CD4-positive, alpha-beta T cell treated with Interleukin-2 at 100 ng/mL for 4 hours (primary cell): ENCODE measurements around the gene USP48.
"Not testable (repeated sequence)": the region's sequence is repeated elsewhere in the genome, so short reads cannot be mapped to it uniquely, and the experiment has no call there.

Experiments used
- DNase-seq: peaks from one replicate; pipeline ENCODE4 v3.0.0-alpha.2; 2020; ENCODE audit warnings: low spot score

USP48 gene

DNA sequence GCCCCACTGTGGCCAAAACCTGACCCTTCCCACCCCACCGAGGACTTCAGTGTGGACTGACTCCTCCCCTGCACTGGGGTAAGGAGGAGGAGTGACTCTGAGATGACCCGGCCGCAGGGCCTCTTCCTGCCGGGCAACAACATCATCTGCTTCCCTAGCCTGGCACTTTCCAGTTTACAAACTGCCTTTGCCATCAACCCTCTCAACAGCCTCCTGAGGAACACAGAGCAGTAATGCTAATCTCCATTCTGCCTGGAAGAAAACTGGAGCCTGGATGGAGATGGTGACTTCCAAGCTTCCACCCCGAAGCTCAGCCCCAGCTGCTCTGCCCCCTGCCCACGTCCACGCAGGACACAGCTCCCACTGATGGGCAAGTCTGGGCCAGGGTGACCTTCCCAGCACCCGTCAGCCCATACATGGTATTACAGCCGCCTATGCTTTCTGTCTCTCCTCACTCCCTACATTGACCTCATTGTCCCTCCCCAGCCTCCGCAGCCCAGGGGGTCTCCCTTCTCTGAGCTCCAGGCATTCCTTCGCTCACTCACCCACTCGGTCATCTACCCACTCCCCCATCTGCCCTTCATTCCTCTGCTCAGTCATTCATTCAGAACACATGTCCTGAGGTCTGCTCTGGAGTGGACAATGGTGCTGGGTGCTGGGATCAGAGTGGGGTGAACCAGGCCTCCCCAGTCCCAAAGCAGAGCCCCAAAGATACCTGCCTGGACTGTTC lies 148.0 kb downstream of the USP48 start:
- DNase-seq = no peak

DNA sequence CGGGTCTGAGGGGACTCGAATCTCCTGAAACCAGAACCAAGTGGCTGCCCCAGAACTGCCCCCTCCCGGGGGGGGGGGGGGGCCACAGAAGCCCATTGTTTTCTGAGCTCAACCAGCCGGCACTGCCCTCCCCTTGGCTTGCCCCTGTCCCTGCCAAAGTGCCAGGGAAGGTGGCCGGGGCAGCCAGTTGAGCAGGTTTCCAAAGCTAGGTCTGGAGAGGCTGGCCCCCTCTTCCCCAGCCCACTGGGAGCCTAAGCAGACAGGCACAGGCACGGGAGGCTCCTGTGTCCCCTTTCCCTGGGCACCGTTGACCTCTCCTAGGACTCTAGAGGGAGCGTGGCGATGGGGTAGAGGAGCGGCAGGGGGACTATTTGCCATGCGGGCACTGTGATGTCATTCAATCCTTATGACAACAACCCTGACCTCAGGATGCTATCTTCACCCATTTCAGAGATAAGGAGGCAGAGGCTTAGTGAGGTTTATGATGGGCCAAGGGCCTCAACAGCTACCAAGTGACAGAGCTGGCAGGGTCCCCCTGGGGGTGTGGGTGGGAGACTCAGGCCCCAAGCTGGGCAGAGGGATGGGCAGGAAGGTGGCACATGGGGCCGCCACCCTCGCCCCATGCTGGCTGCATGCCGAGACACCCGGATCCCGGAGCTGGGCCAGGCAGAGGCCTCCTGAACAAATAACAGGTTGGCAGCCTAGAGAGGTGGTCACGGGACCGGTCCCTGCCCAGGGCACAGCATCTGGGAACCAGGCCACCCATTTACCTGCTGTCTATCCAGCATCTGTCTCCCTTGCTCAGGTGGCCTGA lies 148.8 kb downstream of the USP48 start:
- no peak for DNase-seq

DNA sequence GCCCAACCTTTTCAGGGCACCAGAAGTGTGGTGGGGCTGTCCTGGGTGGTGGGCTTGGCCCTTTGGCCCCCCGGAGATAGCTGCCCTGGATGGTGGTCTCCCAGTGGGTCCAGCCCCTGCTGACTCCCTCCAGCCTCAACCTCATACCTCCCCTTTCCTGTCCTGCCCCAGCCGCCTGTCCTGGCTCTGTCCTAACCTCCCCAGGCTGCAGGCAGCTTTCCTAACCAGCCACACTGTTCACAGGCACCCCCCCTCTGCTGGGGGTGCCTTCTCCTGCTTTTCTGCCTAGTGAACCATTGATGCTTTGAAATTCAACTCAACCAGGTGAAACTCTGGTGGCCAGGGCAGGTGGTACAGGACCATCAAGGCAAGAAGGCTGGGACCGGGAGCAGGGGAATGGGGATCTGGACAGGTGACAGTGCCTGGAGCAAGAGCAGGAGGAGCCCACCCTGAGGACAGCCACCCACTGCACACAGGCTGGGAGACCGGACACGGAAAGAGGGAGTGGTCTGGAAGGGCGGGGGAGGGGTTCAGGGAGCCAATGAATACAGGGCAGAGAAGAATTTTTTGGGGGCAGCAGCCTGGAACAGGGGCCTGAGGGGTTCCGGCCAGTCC lies 149.7 kb downstream of the USP48 start:
- DNase-seq = no peak

DNA sequence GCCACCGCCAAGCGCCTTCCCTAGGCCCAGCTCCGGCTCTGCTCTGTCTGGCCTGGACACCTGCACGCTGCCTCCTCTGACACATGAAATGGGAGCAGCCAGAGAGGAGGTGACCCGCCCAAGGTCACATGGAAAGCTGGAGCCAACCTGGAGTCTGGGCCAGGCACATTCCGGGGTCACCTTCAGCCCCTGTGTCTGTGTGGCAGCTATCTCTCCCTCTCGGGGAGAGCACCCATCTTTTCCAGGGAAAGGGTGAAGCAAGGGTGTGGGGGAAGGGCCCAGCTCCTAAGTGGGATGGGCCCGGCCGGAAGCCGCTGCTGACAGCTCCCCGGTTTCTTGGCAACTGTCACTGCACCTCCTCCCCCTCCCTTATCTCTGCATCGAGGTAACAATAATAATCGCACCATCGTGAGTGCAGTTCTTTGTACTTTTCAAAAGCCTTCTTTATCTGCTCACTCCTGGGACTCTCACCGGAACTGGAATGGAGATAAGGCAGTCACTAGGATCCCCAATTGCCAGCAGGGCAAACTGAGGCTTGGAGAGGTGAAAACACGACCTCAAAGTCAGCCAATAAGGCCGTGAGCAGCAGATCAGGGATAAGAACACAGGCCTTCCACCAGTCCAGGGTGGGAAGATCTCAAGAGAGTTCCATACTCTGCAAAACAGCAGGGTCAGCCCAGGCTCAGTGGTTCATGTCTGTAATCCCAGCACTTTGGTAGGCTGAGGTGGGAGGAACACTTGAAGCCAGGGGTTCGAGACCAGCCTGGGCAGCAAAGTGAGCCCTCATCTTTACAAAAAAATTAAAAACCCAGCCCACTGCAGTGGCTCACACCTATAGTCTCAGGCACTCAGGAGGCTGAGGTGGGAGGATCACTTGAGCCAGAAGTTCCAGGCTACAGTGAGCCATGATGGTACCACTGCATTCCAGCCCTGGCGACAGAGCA lies 150.7 kb downstream of the USP48 start:
- no peak for DNase-seq

DNA sequence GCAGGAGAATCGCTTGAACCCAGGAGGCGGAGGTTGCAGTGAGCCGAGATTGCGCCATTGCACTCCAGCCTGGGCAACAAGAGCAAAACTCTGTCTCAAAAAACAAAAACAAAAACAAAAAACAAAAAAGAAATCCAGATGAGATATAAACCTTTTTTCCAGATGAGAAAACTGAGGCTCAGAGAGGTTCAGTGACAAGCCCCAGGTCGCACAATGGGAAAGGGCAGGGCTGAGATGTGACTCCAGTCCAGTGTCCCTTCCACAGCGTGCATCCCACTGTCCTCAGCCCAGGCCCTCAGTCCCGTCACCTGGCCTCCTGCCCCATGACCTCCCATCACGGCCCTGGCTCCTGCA lies 151.4 kb downstream of the USP48 start:
- not testable (repeated sequence) for DNase-seq

DNA sequence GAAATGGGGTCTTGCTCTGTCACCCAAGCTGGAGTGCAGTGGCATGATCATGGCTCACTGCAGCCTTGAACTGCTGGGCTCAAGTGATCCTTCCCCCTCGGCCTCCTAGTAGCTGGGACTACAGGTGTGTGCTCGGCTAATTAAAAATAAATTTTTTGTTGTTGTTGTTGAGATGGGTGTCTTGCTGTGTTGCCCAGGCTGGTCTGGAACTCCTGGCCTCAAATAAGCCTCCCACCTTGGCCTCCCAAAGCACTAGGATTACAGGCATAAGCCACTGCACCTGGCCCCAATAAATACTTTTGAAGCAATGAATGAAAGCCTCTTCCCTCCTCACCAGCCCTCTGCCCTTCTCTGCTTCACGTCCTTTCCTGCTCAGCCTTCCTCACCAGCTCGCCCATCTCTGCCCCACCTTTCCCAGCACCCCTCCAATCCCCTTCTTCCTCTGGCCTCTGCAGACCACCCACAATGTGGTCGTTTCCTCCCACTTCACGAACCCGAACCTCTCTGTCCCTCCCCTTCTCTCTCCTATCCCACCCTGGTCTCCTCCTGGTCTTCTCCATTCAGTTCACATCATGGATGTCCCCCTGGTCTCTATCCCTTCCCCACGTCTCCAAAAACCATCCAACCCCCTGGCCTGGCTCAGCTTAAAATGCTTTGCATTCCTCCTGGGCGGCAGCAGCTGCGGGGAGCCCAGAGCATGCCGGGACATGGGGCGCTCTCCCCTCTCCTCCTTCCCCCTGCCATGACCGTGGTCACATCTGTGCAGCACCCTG lies 152.2 kb downstream of the USP48 start:
- no peak for DNase-seq

DNA sequence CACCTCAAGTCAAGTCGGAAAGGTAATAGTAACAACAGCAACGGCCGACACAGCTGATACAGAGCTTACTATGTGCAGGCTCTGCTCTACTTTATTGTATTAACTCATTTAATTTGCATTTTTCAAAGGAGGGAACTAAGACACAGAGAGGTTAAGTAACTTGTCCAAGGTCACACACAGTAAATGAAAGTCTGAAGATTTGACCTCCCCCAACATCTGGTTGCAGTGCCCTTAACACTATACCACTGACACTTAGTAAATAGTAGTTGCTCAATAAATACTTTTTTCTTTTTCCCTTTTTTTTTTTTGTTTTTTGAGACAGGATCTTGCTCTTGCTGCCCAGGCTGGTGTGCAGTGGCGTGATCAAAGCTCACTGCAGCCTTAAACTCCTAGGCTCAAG lies 153.0 kb downstream of the USP48 start:
- no peak for DNase-seq

DNA sequence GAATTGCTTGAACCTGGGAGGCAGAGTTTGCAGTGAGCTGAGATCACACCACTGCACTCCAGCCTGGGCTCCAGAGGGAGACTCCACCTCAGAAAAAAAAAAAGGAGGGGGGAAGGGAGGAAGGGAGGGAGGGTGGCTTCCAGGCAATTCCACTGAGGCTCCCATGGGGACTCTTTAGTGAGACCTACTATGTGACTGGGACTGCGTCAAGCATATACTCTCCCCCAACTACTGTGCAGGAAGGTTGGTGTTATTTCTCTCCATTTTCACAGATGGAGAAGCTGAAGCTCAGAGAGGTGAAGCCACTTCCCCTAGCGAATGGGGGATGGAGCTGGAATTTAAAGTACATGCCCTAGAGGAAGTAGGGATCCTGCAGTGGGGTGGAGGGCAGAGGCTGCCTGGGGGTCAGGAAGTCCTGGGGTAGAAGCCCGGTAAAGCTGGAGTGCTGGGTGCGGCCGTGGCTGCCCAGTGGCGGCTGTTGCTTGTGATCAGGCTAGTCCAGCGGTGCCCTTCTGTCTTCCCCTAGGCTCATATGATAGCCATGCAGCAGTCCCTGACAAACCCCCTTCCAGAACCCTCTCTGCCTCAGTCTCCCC lies 154.1 kb downstream of the USP48 start:
- no peak for DNase-seq
